Sigmoid colon (tissue), 7 donors: Measurements from ENCODE around the gene MAP1LC3A. TPM values are rescaled to one million over a fixed set of nuclear protein-coding genes. Genes with fewer than 3 reads are reported as not detected.
"Not testable (repeated sequence)": the region's sequence is repeated elsewhere in the genome, so short reads cannot be mapped to it uniquely, and the experiment has no call there.

Experiments
- DNase-seq: peaks from one replicate; pipeline ENCODE4 v3.0.0-alpha.2; 2019
- H3K27ac ChIP-seq, 4 donors: fragments of 200-600 bp; sonication (generic); one replicate each; pipeline ENCODE4 v1.5.1; 2016 to 2019; ENCODE audit warnings: mild to moderate bottlenecking in 1 of 4
- H3K27me3 ChIP-seq, 3 donors: fragments of 200-600 bp; sonication (generic); one replicate each; pipeline ENCODE4 v1.5.1; 2019; ENCODE audit warnings: mild to moderate bottlenecking in 1 of 3
- H3K36me3 ChIP-seq, 4 donors: fragments of 200-600 bp; sonication (generic); one replicate each; pipeline ENCODE4 v1.5.1; 2016 to 2019
- H3K4me1 ChIP-seq, 4 donors: fragments of 200-600 bp; sonication (generic); one replicate each; pipeline ENCODE4 v1.5.1; 2017 to 2019
- H3K4me3 ChIP-seq, 4 donors: fragments of 200-600 bp; sonication (generic); one replicate each; pipeline ENCODE4 v1.5.1; 2017 to 2019; ENCODE audit warnings: mild to moderate bottlenecking in 2 of 4, moderate library complexity in 1 of 4
- H3K9me3 ChIP-seq, 4 donors: fragments of 200-600 bp in 3 of 4; sonication (generic) in 3 of 4; one replicate each; pipeline versions ENCODE4 v1.5.1 to v1.6.1; 2013 to 2019
- EP300 ChIP-seq, 4 donors: sonication (generic); formaldehyde crosslinking; IDR thresholded peaks; one replicate each; pipeline ENCODE4 v1.6.1; 2017; ENCODE audit warnings: antibody characterized with exemption in 4 of 4
- POLR2A ChIP-seq, 2 donors: fragments of 450-650 bp; IDR thresholded peaks; one replicate each; pipeline ENCODE4 v1.6.1; 2016; ENCODE audit warnings: antibody characterized with exemption in 2 of 2, mild to moderate bottlenecking in 2 of 2, moderate library complexity in 2 of 2
- POLR2AphosphoS5 ChIP-seq, 4 donors: sonication (generic); formaldehyde crosslinking; IDR thresholded peaks; one replicate each; pipeline ENCODE4 v1.6.1; 2017; ENCODE audit warnings: antibody characterized with exemption in 4 of 4
- WGBS, 2 donors: extraction: QIAGEN DNeasy Blood & Tissue Kit; methylation state at CpG; one replicate each; pipeline ENCODE4 v1.1.7; 2013; 5-methylcytosine and 5-hydroxymethylcytosine counted together
- intact Hi-C: fragments of 100-400 bp; cut with DNase I; formaldehyde crosslinking; loops from one replicate; pipeline ENCODE4 v1.15.1; 2023
- polyA plus RNA-seq, 3 donors: library from polyadenylated mRNA; stranded (reverse); fragments of 200-250 nt; gene quantifications; one replicate each; pipeline ENCODE4 v1.2.3, GENCODE V29; 2013
- total RNA-seq, 4 donors: library from RNA; depleted of rRNA; stranded (reverse); fragments of >200 nt; gene quantifications; one replicate each; pipeline ENCODE4 v1.1.0, GENCODE V29; 2016
- TF ChIP-seq, protein P1 (sequence below), 4 experiments: fragments of 450-650 bp in 3 of 4; fragments of 200-600 bp in 1 of 4; IDR thresholded peaks; one replicate each; pipeline ENCODE4 v1.5.1; 2016 to 2019; ENCODE audit warnings: antibody characterized with exemption in 4 of 4, mild to moderate bottlenecking in 3 of 4, moderate library complexity in 2 of 4
- donor health status: healthy with polysubstance abuse.
- donor health status: Bipolar disorder and iron deficiency.
- donor health status: healthy.

The MAP1LC3A gene
- total and polyA plus RNA-seq, 7 donors: 45.5 to 88.1 (median 51.0) TPM

DNA sequence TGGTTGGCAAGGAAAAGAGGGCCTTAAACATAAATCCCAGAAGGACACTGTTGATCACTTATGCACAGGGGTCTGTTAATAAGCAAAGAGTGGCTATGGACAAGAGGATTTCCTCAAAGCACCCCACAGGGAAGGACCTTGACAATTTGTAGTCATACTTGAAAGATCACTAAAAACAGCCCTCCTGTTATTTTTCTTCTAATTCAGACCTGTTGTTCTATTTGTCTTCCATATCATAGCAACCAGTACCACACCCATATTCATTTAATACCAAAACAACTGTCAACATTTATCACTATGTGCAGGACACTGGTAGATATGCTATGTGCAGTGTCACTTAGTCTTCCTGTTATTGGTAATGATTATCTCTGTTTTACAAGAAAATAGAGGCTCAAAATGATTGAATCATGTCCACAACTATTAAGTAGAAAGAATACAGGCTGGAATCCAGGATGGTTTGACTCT is 45.5 kb upstream of the MAP1LC3A start:
- Histone ChIP-seq H3K4me1 (peaks cover 0 to 27% (median 20%) of the 10 kb centered on the region in 4 donors), H3K27ac (no peak overlapping the region), H3K27me3 (no peaks in the 10 kb centered on the region), H3K36me3 (peaks cover 4 to 31% (median 8%) of the 10 kb centered on the region in 4 donors), H3K9me3 (no peaks in the 10 kb centered on the region), H3K4me3 (no peak overlapping the region)
- DNase-seq: no peak
- no peak for TF ChIP-seq POLR2A (IDR thresholded peaks at IDR 0.05)
- TF ChIP-seq, protein P1, sequence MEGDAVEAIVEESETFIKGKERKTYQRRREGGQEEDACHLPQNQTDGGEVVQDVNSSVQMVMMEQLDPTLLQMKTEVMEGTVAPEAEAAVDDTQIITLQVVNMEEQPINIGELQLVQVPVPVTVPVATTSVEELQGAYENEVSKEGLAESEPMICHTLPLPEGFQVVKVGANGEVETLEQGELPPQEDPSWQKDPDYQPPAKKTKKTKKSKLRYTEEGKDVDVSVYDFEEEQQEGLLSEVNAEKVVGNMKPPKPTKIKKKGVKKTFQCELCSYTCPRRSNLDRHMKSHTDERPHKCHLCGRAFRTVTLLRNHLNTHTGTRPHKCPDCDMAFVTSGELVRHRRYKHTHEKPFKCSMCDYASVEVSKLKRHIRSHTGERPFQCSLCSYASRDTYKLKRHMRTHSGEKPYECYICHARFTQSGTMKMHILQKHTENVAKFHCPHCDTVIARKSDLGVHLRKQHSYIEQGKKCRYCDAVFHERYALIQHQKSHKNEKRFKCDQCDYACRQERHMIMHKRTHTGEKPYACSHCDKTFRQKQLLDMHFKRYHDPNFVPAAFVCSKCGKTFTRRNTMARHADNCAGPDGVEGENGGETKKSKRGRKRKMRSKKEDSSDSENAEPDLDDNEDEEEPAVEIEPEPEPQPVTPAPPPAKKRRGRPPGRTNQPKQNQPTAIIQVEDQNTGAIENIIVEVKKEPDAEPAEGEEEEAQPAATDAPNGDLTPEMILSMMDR (IDR thresholded peaks at IDR 0.05): no peak
- no peak for TF ChIP-seq EP300 (IDR thresholded peaks at IDR 0.05)
- no peak for TF ChIP-seq POLR2AphosphoS5 (IDR thresholded peaks at IDR 0.05)
- intact Hi-C loops: no loop called here

DNA sequence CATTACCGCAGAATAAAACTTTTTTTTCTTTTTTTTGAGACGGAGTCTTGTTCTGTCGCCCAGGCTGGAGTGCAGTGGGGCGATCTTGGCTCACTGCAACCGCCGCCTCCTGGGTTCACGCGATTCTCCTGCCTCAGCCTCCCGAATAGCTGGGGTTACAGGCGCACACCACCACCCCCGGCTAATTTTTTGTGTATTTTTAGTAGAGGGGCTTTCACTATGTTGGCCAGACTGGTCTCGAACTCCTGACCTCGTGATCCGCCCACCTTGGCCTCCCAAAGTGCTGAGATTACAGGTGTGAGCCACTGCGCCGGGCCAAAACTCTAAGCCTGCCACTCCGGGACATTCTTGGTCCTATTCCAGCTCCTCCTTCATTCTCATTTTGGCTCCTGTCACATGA is 44.5 kb upstream of the MAP1LC3A start:
- peaks cover 0 to 37% (median 29%) of the 10 kb centered on the region in 4 donors for H3K4me1 ChIP-seq
- H3K4me3 ChIP-seq, intact Hi-C loops, H3K9me3 ChIP-seq, H3K27ac ChIP-seq, DNase-seq, H3K27me3 ChIP-seq: not testable (repeated sequence)
- peaks cover 3 to 20% (median 5%) of the 10 kb centered on the region in 4 donors for H3K36me3 ChIP-seq
- 96 to 97% methylated on average over 17 of the region's 17 CpGs for WGBS, 2 donors

DNA sequence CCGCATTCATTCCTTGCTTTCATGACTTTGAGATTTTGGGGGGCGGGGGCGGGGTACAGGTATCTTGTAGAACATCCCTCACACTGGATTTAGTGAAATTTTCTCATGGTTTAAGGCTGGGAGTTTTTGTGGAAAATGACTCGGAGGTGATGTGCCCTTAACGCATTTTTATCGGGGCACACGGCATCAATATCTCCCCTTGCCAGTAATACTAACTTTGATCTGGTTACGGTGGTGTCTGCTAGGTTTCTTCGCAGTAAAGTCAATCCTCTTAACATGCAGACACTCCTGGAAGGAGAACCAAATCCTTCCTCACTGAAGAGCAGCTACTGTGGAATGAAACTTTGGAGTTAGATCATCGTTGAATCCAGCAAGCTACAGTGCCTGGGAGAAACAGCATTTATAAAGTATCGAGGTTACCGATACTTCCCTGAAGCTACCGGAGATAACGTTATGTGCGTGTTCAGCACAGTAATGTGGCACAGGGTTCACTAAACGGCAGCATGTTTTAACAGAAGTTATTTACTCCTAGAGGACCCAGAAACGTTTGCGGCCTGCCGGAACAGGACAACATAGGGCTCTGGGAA is 43.5 kb upstream of the MAP1LC3A start:
- TF ChIP-seq POLR2AphosphoS5 (IDR thresholded peaks at IDR 0.05) (no peak), EP300 (IDR thresholded peaks at IDR 0.05) (no peak), POLR2A (IDR thresholded peaks at IDR 0.05) (no peak)
- TF ChIP-seq, protein P1 (IDR thresholded peaks at IDR 0.05): no peak
- peak overlapping the region; percentile 51 to 78 (median 67) for H3K4me3 ChIP-seq
- WGBS, 2 donors: 15 to 20% methylated on average over 19 of the region's 19 CpGs
- DNase-seq: no peak
- intact Hi-C loops: no loop called here
- H3K4me1 ChIP-seq: peaks cover 0 to 45% (median 31%) of the 10 kb centered on the region in 4 donors
- peaks cover 0 to 17% (median 5%) of the 10 kb centered on the region in 4 donors for H3K36me3 ChIP-seq
- H3K27ac ChIP-seq: peak overlapping the region; percentile 83 to 98 (median 92)
- H3K9me3 ChIP-seq: no peaks in the 10 kb centered on the region
- H3K27me3 ChIP-seq: no peaks in the 10 kb centered on the region

DNA sequence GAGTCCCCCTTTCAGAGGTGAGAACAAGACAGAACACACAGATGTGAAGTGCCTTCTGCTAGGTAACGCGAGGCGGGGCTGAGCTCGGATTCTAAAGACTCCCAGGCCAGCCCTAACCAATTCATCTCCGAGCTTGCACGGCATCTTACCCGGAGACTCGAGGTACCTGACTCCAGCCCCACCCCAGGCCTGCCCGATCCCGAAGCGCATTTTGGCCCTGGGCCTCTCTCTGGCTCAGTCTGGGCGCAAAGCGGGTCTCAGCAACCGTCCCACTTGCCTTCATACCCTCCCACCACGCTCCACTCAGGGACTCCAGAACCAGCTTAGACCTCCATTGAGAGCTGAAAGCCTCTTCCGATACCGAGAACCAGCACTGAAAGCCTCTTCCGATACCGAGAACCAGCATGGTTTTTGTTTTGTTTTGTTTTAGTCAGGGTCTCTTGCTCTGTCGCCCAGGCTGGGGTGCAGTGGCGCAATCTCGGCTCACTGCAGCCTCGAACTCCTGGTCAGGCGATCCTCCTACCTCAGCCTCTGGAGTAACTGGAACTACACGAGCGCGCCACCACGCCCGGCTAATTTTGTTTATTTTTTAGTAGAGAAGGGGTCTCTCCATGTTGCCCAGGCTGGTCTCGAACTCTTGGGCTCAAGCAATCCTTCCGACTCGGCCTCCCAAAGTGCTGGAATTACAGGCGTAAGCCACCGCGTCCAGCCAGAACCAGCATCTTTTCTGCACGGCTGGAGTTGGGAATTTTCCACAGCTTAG is 42.9 kb upstream of the MAP1LC3A start:
- intact Hi-C loops: loop anchor here (2.0 kb wide), 1 partner anchor 43 kb away; the partner anchor contains the start of gene MAP1LC3A
- H3K27ac ChIP-seq: peak overlapping the region; percentile 83 to 98 (median 92)
- no peaks in the 10 kb centered on the region for H3K27me3 ChIP-seq
- H3K9me3 ChIP-seq: no peaks in the 10 kb centered on the region
- H3K4me1 ChIP-seq: peaks cover 0 to 50% (median 31%) of the 10 kb centered on the region in 4 donors
- H3K36me3 ChIP-seq: peaks cover 0 to 20% (median 4%) of the 10 kb centered on the region in 4 donors
- DNase-seq: peak; percentile 70
- H3K4me3 ChIP-seq: peak overlapping the region; percentile 51 to 78 (median 67)
- WGBS, 2 donors: 1% methylated on average over 36 of the region's 36 CpGs
- peak in 1 of 4 donors; percentile 4 for TF ChIP-seq POLR2AphosphoS5 (IDR thresholded peaks at IDR 0.05)
- no peak for TF ChIP-seq POLR2A (IDR thresholded peaks at IDR 0.05)

DNA sequence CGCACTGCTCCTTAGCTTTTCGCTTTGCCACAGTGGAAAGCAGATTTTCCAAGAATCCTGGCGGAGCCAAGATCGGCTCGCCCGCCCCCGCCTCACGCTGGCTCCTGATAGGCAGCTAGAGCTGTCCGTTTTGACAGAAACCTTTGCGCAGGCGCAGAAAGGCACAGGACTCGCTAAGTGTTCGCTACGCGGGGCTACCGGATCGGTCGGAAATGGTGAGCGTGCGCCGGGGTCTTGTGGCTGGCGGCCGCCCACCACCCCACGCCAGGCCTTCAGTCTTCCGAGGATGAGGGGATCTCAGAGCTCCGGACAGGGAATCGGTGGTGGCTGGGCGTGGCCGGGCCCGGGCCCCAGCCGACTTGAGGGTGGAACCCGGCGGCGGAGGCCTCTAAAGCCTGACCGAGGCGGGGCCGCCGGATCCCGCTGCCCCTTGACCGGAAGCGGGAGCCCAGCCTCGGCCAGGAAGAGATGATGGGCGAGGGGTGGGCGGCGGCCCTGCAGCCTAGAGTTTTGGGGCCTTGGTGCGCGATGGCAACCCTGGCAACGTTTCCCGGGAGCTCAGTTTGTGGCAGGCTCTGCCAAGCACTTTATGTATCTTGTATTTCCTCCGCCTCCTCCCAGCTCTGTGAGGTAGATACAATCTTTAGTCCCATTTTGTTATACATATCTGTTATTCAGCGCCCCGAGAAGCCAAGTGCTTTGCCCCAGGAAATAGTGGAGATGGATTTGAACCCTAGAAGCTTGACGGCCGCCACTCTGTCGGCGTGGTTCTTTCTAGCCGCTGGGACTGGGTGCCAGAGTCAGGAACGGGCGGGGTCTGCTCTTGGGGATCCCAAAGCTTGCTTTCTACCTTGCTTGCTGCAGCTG is 42.0 kb upstream of the MAP1LC3A start, which contains the start of gene DYNLRB1:
Gene DYNLRB1 (plus strand): TSS at position 176 of the 867 bp plus-strand sequence. CDS start 37 bp downstream, at position 213.
- WGBS, 2 donors: 0 to 1% methylated on average over 59 of the region's 59 CpGs
- peaks cover 0 to 58% (median 33%) of the 10 kb centered on the region in 4 donors for H3K4me1 ChIP-seq

More for the DNA sequence above, 42.0 kb upstream of the MAP1LC3A start, which contains the start of gene DYNLRB1:
- TF ChIP-seq EP300 (IDR thresholded peaks at IDR 0.05) (no peak), POLR2A (IDR thresholded peaks at IDR 0.05) (peak; percentile 78 to 90), POLR2AphosphoS5 (IDR thresholded peaks at IDR 0.05) (peak; percentile 93 to 98 (median 94))
- TF ChIP-seq, protein P1 (IDR thresholded peaks at IDR 0.05): no peak
- Histone ChIP-seq H3K36me3 (peaks cover 0 to 15% (median 3%) of the 10 kb centered on the region in 4 donors), H3K9me3 (no peaks in the 10 kb centered on the region), H3K27ac (peak within 1 kb of the TSS; percentile 83 to 98 (median 92)), H3K27me3 (no peaks in the 10 kb centered on the region), H3K4me3 (peak within 1 kb of the TSS; percentile 51 to 78 (median 67))
- peak; percentile 99 for DNase-seq
- intact Hi-C loops: loop anchor here (2.0 kb wide), 1 partner anchor 42 kb away; the partner anchor contains the start of gene MAP1LC3A
